H1 (cell line): Measurements from ENCODE around the gene HPCAL4. TPM values are rescaled to one million over a fixed set of nuclear protein-coding genes. Genes with fewer than 3 reads are reported as not detected.

Experiments used
- CHD7 ChIP-seq: fragments of 300-600 bp; sonication (generic); IDR thresholded peaks from 2 replicates; pipeline ENCODE4 v1.7.1; 2012; ENCODE audit warnings: low read length, moderate library complexity, mild to moderate bottlenecking, inconsistent platforms; ENCODE audit not compliant: insufficient replicate concordance
- SP4 ChIP-seq: IDR thresholded peaks from 2 replicates; pipeline ENCODE4 v1.6.1; 2012; ENCODE audit warnings: low read length, inconsistent platforms
- TEAD4 ChIP-seq: IDR thresholded peaks from 2 replicates; pipeline ENCODE4 v1.6.1; 2012; ENCODE audit warnings: low read depth, low read length, inconsistent platforms, mixed read lengths
- polyA plus RNA-seq, 7 experiments: library from polyadenylated mRNA; depleted of rRNA in 3 of 7; stranded (reverse) in 5 of 7; unstranded in 2 of 7; fragments of >200 nt in 5 of 7; fragments of 200-250 nt in 2 of 7; gene quantifications; 1 replicate in 5 of 7; 2 replicates in 1 of 7; 4 replicates in 1 of 7; pipeline versions ENCODE4 v1.2.1 to v1.2.3, GENCODE V29; 2011 to 2013; ENCODE audit warnings: missing spikeins in 2 of 7, mixed read lengths in 2 of 7
- total RNA-seq: library from RNA; stranded (reverse); fragmentation: NEBNext Ultra II Directional; extraction: Animal tissue kit (Norgen Biotek cat#: 25700); gene quantifications from 2 replicates; pipeline ENCODE4 v1.2.1, GENCODE V29; 2021

Gene HPCAL4
- total and polyA plus RNA-seq, 2 of the 8 experiments (the other 6 are each of a cell fraction or from before 2014, with no cell fraction given), result 0.54 to 0.74 TPM

- no peak for TF ChIP-seq CHD7
- TF ChIP-seq SP4, result no peak
- no peak for TF ChIP-seq TEAD4
These were observed 62.4 kb downstream of the HPCAL4 start (continued) for GRCh38 chr1:39628807-39629350.
